Transverse colon (tissue), 4 donors: ENCODE measurements around the gene GALP.

ENCODE experiments used
- EP300 ChIP-seq: sonication (generic); formaldehyde crosslinking; IDR thresholded peaks from one replicate; pipeline ENCODE4 v1.6.1; 2017; ENCODE audit warnings: antibody characterized with exemption, low read depth
- POLR2A ChIP-seq: fragments of 450-650 bp; IDR thresholded peaks from one replicate; pipeline ENCODE4 v1.6.1; 2016; ENCODE audit warnings: antibody characterized with exemption, mild to moderate bottlenecking, moderate library complexity
- POLR2AphosphoS5 ChIP-seq, 3 donors: sonication (generic); formaldehyde crosslinking; IDR thresholded peaks; one replicate each; pipeline ENCODE4 v1.6.1; 2016; ENCODE audit warnings: antibody characterized with exemption in 3 of 3
- TF ChIP-seq, protein P1 (sequence below), 5 experiments: fragments of 200-600 bp in 3 of 5; fragments of 450-650 bp in 2 of 5; sonication (generic) in 3 of 5; IDR thresholded peaks; 1 replicate in 2 of 5; 2 replicates in 3 of 5; pipeline ENCODE4 v1.5.1; 2016 to 2017; ENCODE audit warnings: antibody characterized with exemption in 5 of 5, inconsistent platforms in 3 of 5, mild to moderate bottlenecking in 2 of 5, moderate library complexity in 1 of 5

DNA sequence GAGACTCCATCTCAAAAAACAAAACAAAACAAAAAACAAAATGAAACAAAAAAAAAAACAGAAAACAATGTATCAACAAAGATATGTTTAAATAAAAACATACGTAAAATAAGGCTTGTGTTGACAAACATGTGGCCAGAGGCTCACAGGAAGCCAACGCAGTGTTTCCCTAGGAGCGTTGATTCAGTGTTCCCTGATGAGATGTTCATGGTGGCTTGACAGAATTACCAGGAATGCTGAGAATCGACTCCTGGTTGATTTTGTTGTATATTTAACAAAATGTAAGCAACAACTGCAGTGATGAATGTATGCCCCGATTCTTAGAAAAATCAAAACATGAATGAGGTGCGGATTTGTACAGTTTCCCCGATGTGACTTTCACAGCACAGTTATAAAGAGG lies 45.8 kb upstream of the GALP start:
- TF ChIP-seq, protein P1, sequence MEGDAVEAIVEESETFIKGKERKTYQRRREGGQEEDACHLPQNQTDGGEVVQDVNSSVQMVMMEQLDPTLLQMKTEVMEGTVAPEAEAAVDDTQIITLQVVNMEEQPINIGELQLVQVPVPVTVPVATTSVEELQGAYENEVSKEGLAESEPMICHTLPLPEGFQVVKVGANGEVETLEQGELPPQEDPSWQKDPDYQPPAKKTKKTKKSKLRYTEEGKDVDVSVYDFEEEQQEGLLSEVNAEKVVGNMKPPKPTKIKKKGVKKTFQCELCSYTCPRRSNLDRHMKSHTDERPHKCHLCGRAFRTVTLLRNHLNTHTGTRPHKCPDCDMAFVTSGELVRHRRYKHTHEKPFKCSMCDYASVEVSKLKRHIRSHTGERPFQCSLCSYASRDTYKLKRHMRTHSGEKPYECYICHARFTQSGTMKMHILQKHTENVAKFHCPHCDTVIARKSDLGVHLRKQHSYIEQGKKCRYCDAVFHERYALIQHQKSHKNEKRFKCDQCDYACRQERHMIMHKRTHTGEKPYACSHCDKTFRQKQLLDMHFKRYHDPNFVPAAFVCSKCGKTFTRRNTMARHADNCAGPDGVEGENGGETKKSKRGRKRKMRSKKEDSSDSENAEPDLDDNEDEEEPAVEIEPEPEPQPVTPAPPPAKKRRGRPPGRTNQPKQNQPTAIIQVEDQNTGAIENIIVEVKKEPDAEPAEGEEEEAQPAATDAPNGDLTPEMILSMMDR (IDR thresholded peaks at IDR 0.05), result no peak
- TF ChIP-seq POLR2A (no peak), POLR2AphosphoS5 (IDR thresholded peaks at IDR 0.05) (no peak), EP300 (no peak)
